HG03342 (cell line): ENCODE measurements around the gene ESAM.
"Not testable (repeated sequence)": the region's sequence is repeated elsewhere in the genome, so short reads cannot be mapped to it uniquely, and the experiment has no call there.

Source experiments
- ATAC-seq: cut with Tn5 transposase; IDR thresholded peaks from one replicate; pipeline ENCODE4 v1.9.1; 2021; ENCODE audit warnings: mild to moderate bottlenecking, moderate library complexity; ENCODE audit not compliant: unreplicated experiment

ESAM gene

DNA sequence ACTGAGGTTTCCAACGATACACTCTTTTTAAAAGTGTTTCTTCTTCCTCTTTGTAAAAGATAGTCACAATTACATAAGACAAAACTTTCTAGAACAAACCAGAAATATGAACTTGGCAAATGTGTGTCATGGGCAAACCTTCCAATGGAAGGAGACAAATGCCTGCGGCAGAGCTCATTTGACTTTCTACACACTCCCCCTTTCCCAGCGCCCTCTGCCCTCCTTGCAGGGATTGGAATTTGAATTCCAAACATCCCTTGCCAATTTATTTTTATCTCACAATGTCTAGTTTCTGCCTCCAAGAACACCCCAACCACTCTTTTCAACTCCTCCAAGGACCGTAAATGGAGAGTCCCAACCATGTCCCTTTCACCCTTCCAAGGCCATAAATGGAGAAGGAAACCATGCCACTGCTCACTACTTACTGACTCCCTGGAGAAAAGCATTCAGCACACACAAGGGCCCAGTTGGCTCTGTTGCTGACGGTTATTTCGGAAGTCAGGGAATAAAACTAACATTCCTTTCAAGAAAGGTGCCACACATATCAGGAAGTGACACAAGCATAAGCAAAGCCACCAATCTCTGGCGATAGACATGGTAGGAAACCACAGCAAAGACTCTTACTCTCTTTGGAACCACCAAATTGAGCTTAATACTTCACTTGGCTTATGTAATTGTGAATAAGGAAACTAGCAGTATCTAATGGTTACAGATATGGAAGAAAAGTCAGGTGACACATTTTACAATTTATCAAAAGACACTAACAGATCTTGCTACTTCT lies 15.0 kb upstream of the ESAM start:
- no peak for ATAC-seq

DNA sequence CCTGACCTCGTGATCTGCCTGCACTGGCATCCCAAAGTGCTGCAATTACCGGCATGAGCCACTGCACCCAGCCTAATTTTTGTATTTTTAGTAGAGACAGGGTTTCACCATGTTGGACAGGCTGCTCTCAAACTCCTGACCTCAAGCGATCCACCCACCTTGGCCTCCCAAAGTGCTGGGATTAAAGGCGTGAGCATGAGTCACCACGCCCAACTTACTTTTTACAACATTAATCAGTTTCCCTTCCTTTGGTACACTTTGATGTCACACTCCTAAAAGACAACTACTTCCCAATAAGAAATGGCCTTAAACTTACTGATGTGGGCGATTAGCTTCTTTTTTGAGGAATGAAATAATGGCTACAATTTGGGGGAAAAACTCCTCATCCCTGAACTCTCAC lies 8.9 kb upstream of the ESAM start:
- not testable (repeated sequence) for ATAC-seq

DNA sequence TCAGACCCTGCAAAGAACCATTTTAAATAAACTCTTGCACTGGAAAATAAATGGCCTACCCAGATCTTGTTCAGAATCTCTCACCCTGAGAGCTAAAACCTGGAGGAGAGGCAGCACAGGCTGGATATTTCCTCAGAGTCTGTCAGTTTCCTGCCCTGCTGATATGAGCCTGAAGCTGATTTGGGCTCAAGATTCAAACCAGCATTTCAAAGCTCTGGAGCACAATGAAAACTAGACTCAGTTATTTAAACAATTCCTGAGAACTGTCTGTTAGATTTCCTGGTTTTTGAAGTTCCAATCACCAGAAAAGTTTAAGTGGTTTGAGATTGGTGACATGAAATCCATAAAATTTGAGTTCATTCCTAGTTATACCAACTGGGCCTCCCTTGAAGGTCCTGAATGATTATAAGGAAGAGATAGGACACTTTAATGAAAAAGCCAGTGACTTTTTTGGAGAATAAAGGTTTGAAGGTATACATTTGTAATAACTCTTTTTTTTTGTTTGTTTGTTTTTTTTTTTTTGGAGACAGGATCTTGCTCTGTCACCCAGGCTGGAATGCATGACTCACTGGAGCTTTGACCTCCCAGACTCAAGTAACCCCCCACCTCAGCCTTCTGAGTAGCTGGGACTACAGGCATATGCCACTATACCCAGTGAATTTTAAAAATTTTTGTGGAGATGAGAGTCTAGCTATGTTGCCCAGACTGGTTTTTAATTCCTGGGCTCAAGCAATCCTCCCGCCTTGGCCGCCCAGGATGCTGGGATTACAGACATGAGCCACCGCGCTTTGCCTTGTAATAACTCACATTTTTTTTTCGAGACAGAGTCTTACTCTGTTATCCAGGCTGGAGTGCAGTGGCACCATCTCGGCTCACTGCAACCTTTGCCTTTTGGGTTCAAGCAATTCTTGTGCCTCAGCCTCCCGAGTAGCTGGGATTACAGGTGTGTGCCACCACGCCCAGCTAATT lies 8.0 kb upstream of the ESAM start:
- ATAC-seq, result no peak

- ATAC-seq, result no peak
Measured at GRCh38 chr11:124768914-124769313, 6.8 kb upstream of the ESAM start.

DNA sequence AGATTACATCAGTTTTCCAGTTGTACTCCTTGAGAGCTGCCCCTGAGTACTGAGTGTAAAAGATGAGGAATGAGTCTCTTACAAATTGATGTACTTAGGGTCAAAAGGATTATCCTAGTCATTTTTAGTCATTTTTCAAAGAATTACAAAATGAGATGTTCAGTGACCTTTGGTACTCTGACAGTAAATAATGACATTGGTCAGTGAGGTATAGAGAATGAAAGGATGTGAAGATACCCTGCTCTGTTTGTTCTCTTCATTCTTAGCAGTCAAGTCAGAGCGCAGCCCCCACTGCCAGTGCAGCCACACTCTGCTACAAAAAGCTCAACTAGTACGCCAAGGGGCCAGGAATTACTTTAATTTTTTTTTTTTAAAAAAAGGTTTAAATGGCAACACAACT lies 4.1 kb upstream of the ESAM start:
- no peak for ATAC-seq

DNA sequence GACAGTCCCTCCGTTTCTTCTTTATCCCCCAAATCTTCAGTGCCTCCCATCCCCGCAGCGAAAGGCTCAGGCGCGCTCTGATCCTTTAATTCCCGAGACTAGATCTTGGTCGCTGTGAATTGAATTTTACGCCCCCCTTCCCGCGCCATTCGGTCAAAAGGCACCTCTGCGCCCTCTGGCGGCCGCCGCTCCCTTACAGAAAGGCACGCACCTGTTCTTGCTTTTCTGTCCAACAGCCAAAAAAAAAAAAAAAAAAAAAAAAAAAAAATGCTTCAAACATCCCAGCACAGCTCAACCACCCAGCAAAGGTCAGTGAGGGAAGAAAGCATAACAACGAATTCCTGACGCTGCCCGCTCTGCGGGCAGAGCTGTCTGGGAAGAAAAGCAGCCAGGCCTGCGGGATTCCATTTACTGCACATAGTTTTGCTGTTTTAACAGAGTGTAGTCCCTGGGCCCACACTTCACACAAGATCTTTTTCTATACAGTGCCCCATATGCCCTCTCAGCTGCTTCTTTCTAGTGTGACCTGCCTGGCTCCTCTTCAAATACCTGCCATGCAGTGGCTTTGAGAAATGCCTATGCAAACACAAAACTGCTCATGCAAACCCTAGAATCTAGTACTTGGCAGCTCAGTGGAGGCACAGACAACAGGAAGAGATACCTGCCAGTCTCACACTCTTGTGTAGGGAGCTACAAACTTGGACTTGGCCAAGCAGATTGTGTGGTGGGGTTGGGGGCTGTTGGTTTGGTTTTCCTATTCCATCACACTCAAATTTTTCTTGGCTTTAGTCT lies 1.3 kb upstream of the ESAM start:
- ATAC-seq, result no peak

- ATAC-seq, result no peak
Measured at GRCh38 chr11:124762624-124763155, 600 bp upstream of the ESAM start.

DNA sequence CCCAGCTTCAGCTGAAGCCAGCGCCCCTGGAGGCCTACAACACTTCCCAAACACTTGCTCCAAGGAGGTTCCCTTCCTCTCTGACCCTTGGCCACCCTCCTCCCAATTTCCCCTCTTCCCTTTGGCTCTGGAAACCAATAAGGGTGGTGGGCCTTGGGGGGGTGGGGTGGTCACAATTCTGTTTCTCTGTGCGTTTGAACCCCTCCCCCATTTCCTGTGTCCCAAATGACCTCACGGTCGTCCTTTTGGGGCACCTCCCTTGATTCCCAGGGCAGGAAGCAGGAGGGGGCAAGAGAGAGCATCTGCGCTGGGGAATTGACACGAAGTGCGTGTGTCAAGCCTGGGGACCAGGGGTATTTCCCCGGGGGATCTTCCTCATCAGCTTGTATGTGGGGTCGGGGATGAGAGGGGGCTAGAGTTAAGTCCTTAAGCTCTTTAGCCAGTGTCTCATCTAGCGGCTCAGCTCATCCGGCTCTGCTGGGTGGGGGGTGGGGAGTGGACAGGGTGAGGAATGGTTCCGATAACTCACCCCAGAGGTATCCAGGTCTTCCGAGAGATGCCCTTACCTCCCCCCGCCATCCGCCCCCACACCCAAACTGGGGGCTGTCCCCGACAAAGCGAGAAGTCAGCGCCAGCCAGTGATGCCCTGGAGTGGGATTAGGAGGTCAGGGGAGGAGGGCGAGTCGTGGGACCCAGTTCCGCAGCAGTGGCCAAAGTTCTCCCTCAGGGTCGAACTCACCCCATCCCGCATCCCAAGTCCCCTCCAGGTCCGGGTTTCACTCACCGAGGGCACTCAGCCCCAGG lies 587 bp downstream of the ESAM start:
- no peak for ATAC-seq

- no peak for ATAC-seq
Measured at GRCh38 chr11:124760806-124761205, 1.3 kb downstream of the ESAM start.

DNA sequence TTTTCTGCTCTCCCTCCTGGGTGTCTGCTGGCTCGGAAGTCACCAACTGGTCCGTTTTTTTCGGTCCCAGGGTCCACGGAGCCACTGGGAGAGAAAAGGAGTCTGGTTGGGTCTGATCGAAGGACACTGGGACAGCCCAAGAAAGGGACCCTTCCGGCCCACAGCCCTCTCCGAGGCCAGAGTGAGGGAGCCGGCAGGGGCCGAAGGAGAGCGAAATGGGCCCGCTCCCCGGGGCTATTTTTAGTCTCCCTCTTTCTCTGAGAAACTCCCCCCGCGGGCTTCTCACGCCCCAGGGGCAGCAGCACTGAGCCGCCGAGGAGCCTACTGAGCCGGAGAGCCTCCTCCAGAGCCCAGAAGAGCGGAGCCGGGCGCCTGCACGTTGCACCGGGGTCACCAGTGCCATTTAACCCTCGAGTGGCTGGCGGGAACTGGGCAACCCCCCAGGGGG lies 1.9 kb downstream of the ESAM start:
- ATAC-seq, result peak; percentile 24

GRCh38 chr11:124759266-124760204 lies 2.6 kb downstream of the ESAM start:
- no peak for ATAC-seq

DNA sequence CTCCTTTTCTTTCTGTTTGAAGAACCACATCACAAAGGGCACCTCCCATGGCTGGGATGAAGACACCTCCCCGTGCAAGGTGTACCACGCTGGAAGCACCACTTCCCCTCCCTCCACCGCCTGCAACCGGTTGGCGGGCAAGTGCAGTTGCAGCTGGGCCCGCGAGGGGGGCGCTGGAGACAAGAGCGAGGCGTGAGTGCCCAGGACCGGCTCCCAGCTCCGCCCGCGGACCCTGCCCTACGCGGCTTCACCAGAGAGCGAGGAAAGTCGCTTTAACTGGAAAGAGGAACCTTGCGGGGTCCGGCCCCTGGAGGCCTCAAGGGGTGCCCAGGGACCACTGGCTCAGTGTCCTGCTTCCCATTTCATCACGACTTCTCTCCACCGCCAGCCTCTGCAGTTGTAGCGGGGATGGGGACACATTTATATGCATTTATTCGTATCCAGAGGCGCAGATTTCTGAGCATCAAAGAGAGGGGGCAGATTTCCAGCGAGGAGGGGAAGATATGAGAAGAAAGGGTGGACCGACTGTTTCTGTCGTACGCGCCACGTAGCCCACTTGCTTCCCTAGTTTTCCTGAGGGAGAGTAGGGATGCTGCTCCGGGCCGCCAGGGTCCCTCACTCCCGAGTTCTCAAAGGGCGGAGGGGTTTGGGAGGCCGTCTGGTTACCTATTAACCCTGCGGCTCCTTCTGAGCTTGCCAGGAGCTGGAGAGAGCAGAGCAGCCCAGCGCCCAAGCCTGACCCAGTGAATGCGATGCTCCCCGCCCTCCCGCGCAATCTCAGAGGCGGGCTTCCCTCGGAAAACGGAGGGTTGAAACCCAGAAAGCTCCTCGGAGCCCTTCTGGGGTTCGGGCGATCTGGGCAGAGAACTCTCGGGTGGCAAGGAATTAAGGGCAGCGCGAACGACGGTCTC lies 3.5 kb downstream of the ESAM start:
- ATAC-seq, result peak; percentile 66

- no peak for ATAC-seq
Measured at GRCh38 chr11:124757320-124757719, 4.8 kb downstream of the ESAM start.

DNA sequence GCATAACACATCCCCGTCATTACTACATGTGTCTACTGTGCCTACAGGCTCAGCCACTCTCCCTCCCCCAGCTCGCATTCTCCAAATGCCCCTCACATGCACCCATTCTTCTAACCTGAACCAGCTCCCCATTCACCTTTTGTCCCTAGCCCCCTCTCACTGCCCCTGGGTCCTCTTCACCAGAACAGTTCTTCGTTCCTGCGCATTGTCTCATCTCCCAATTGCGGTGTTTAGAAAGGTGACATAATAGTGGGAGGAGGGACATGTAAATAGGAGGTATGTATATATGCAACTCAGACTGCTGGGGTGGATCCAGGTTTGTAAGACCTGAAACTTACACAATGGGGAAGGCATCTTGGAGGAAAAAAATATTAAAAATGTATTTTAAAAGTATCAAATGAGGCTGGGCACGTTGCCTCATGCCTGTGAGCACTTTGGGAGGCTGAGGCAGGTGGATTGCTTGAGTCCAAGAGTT lies 5.3 kb downstream of the ESAM start:
- no peak for ATAC-seq

- ATAC-seq, result no peak
Measured at GRCh38 chr11:124756033-124756752, 5.9 kb downstream of the ESAM start.

DNA sequence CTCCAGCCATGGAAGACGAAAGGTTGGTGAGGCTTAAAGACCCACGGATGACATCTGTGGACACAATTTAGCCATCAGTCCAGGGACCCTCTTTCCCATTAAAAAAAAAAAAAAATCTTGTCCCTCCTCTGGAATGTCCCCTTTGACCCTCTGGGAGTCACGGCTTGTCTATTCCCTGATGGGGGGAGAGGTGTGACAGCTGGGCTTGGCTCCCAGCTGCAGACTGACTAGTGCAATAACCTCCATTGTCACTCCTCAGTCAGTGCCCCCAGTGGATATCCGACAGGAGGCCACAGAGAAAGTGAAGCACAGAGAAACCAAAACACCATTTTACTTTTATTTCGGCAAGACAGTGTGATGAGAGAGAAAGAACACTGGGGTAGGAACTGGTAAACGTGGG lies 7.4 kb downstream of the ESAM start:
- no peak for ATAC-seq

DNA sequence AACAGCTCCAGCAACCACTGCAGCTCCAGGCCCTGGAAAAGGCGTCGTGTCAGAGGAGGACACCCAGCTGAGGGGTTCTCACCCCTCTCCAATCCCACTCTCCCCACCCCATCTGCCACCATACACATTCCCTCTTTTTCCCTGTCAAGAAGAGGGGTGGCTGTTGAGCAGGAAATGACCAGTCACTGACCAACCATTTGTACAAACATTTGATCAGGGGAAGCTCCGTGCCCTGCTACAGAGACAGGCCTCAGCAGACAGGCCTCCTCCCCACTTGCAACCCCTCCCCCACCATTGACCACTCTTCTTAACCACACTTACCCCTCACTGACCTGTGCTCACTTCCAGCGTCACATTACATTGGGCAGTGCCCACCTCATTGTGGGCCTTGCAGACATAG lies 7.8 kb downstream of the ESAM start:
- no peak for ATAC-seq
